H1 (cell line): Measurements from ENCODE around the gene PIM2. TPM values are rescaled to one million over a fixed set of nuclear protein-coding genes. Genes with fewer than 3 reads are reported as not detected.

Source experiments
- CTCF ChIA-PET: fragments of 300-600 bp; sonication (Branson Sonifier 250); formaldehyde crosslinking; loops from one replicate; lab custom pipeline; 2021; ENCODE audit not compliant: partially characterized antibody; lab: Charles Lee
- POLR2A ChIA-PET: fragments of 300-600 bp; sonication (Branson Sonifier 250); formaldehyde crosslinking; loops from one replicate; lab custom pipeline; 2021; ENCODE audit warnings: inconsistent platforms; ENCODE audit not compliant: partially characterized antibody; lab: Charles Lee
- DNase-seq, 2 experiments: peaks; one replicate each; pipeline versions ENCODE4 v3.0.0 to v3.0.0-alpha.2; 2010 to 2022; ENCODE audit warnings: low spot score in 2 of 2, low read depth in 1 of 2, mixed read lengths in 1 of 2
- FAIRE-seq: peaks from 2 replicates; lab custom pipeline; 2011; peaks lifted over from hg19 to GRCh38; lab: Jason Lieb, UNC
- H2AFZ ChIP-seq: 2 replicates; pipeline ENCODE4 v1.8.1; 2012; ENCODE audit warnings: low read length, inconsistent platforms
- H2AK5ac ChIP-seq: 2 replicates; pipeline ENCODE4 v1.6.1; 2013; ENCODE audit warnings: low read depth, low read length
- H2BK120ac ChIP-seq: replicated peaks from 2 replicates; pipeline ENCODE3; 2013; ENCODE audit warnings: low read depth, low read length, inconsistent platforms
- H2BK12ac ChIP-seq: 2 replicates; pipeline ENCODE4 v1.6.1; 2013; ENCODE audit warnings: low read depth, low read length
- H2BK15ac ChIP-seq: 2 replicates; pipeline ENCODE4 v1.6.1; 2013; ENCODE audit warnings: low read length
- H2BK20ac ChIP-seq: 2 replicates; pipeline ENCODE4 v1.6.1; 2013; ENCODE audit warnings: low read length
- H2BK5ac ChIP-seq: 2 replicates; pipeline ENCODE4 v1.6.1; 2013; ENCODE audit warnings: low read depth, low read length
- H3K14ac ChIP-seq: 2 replicates; pipeline ENCODE4 v1.6.1; 2013; ENCODE audit warnings: inconsistent platforms; ENCODE audit not compliant: insufficient read length
- H3K18ac ChIP-seq: 2 replicates; pipeline ENCODE4 v1.6.1; 2013; ENCODE audit warnings: low read length; ENCODE audit errors: extremely low read depth
- H3K23ac ChIP-seq: 2 replicates; pipeline ENCODE4 v1.6.1; 2013; ENCODE audit warnings: inconsistent platforms; ENCODE audit not compliant: insufficient read length
- H3K23me2 ChIP-seq: 2 replicates; pipeline ENCODE4 v1.6.1; 2013; ENCODE audit warnings: low read depth, low read length
- H3K27ac ChIP-seq: 2 replicates; pipeline ENCODE4 v1.6.1; 2011; ENCODE audit warnings: low read depth, low read length, inconsistent platforms
- H3K27me3 ChIP-seq, 4 experiments: replicated peaks in 1 of 4; 1 replicate in 1 of 4; 2 replicates in 3 of 4; pipeline versions ENCODE4 v1.6.1 to v1.8.1; 2011 to 2013; ENCODE audit warnings: low read length in 3 of 4, mild to moderate bottlenecking in 3 of 4, inconsistent platforms in 2 of 4, mixed read lengths in 2 of 4, moderate library complexity in 1 of 4; ENCODE audit not compliant: control insufficient read depth in 3 of 4, insufficient read depth in 3 of 4; ENCODE audit errors: extremely low read depth in 1 of 4
- H3K36me3 ChIP-seq, 4 experiments: 2 replicates each; pipeline versions ENCODE4 v1.6.1 to v1.8.1; 2011 to 2013; ENCODE audit warnings: mild to moderate bottlenecking in 4 of 4, low read length in 3 of 4, moderate library complexity in 2 of 4, control low read depth in 1 of 4, inconsistent platforms in 1 of 4; ENCODE audit not compliant: insufficient read depth in 4 of 4, control insufficient read depth in 2 of 4
- H3K4ac ChIP-seq: replicated peaks from 2 replicates; pipeline ENCODE3; 2013; ENCODE audit warnings: low read length, low read depth, mixed read lengths, inconsistent platforms; ENCODE audit not compliant: insufficient read length
- H3K4me1 ChIP-seq, 4 experiments: replicated peaks in 1 of 4; 1 replicate in 1 of 4; 2 replicates in 3 of 4; pipeline versions ENCODE4 v1.6.1 to v1.8.1; 2011 to 2013; ENCODE audit warnings: low read length in 3 of 4, inconsistent platforms in 2 of 4, mixed read lengths in 1 of 4; ENCODE audit not compliant: insufficient read depth in 4 of 4, control insufficient read depth in 3 of 4
- H3K4me2 ChIP-seq, 2 experiments: 2 replicates each; pipeline versions ENCODE4 v1.6.1 to v1.8.1; 2011 to 2013; ENCODE audit warnings: low read depth in 2 of 2, low read length in 2 of 2, control low read depth in 1 of 2, inconsistent platforms in 1 of 2, mild to moderate bottlenecking in 1 of 2; ENCODE audit not compliant: insufficient read depth in 1 of 2
- H3K4me3 ChIP-seq, 4 experiments: fragments of 200-600, 300-600 bp in 1 of 4; sonication (generic), shearing (Covaris generic), sonication (Bioruptor Twin) in 1 of 4; 2 replicates each; pipeline versions ENCODE4 v1.5.1 to v1.8.1; 2011 to 2016; ENCODE audit warnings: low read length in 4 of 4, low read depth in 3 of 4, control low read depth in 2 of 4, inconsistent platforms in 2 of 4, mild to moderate bottlenecking in 2 of 4, mixed read lengths in 1 of 4, moderate library complexity in 1 of 4; ENCODE audit not compliant: insufficient read depth in 2 of 4; ENCODE audit errors: extremely low read depth in 1 of 4
- H3K56ac ChIP-seq: replicated peaks from 2 replicates; pipeline ENCODE3; 2013; ENCODE audit warnings: low read depth, mild to moderate bottlenecking, mixed read lengths, low read length, inconsistent platforms; ENCODE audit not compliant: insufficient read length
- H3K79me1 ChIP-seq: 2 replicates; pipeline ENCODE4 v1.6.1; 2013; ENCODE audit warnings: low read depth, low read length, control low read depth
- H3K79me2 ChIP-seq, 2 experiments: 2 replicates each; pipeline versions ENCODE4 v1.6.1 to v1.8.1; 2012 to 2013; ENCODE audit warnings: low read length in 2 of 2, mild to moderate bottlenecking in 2 of 2, inconsistent platforms in 1 of 2; ENCODE audit not compliant: insufficient read depth in 2 of 2, control insufficient read depth in 1 of 2
- H3K9ac ChIP-seq, 4 experiments: replicated peaks in 1 of 4; 1 replicate in 1 of 4; 2 replicates in 3 of 4; pipeline versions ENCODE4 v1.6.1 to v1.8.1; 2011 to 2013; ENCODE audit warnings: low read depth in 3 of 4, low read length in 3 of 4, control low read depth in 2 of 4, mild to moderate bottlenecking in 2 of 4, moderate library complexity in 2 of 4, inconsistent platforms in 1 of 4; ENCODE audit errors: extremely low read depth in 1 of 4
- H3K9me3 ChIP-seq, 2 experiments: 2 replicates each; pipeline versions ENCODE4 v1.6.1 to v1.8.1; 2012 to 2013; ENCODE audit warnings: mild to moderate bottlenecking in 2 of 2, moderate library complexity in 2 of 2, control low read depth in 1 of 2, inconsistent platforms in 1 of 2, low read depth in 1 of 2, low read length in 1 of 2, mixed read lengths in 1 of 2; ENCODE audit not compliant: insufficient read depth in 2 of 2
- H4K20me1 ChIP-seq, 2 experiments: replicated peaks in 1 of 2; 2 replicates each; pipeline versions ENCODE3 to v1.8.1; 2011 to 2013; ENCODE audit warnings: inconsistent platforms in 2 of 2, low read length in 2 of 2, mild to moderate bottlenecking in 1 of 2; ENCODE audit not compliant: insufficient read depth in 2 of 2, control insufficient read depth in 1 of 2
- H4K5ac ChIP-seq: 2 replicates; pipeline ENCODE4 v1.6.1; 2013; ENCODE audit warnings: low read length, low read depth, mixed read lengths, inconsistent platforms; ENCODE audit not compliant: insufficient read length
- H4K8ac ChIP-seq: 2 replicates; pipeline ENCODE4 v1.8.0; 2013; ENCODE audit warnings: mild to moderate bottlenecking, moderate library complexity, low read length, inconsistent platforms; ENCODE audit not compliant: insufficient read depth; ENCODE audit errors: extremely low read depth
- H4K91ac ChIP-seq: replicated peaks from 2 replicates; pipeline ENCODE3; 2013; ENCODE audit warnings: low read length, mixed read lengths, inconsistent platforms; ENCODE audit not compliant: insufficient read length
- CHD2 ChIP-seq: IDR thresholded peaks from 2 replicates; pipeline ENCODE4 v1.6.1; 2012; ENCODE audit warnings: low read length, improper control_type of control experiment
- FOSL1 ChIP-seq: IDR thresholded peaks from 2 replicates; pipeline ENCODE4 v1.6.1; 2011; ENCODE audit warnings: mild to moderate bottlenecking, low read depth, low read length, moderate library complexity; ENCODE audit not compliant: insufficient read depth
- KDM1A ChIP-seq: fragments of 200-600, 300-600 bp; sonication (generic); IDR thresholded peaks from 2 replicates; pipeline ENCODE4 v1.7.1; 2016; ENCODE audit warnings: mild to moderate bottlenecking, low read length, borderline replicate concordance
- RAD21 ChIP-seq, 2 experiments: IDR thresholded peaks in 1 of 2; conservative IDR thresholded peaks in 1 of 2; 2 replicates each; pipeline ENCODE4 v1.6.1; 2011; ENCODE audit warnings: low read depth in 2 of 2, low read length in 2 of 2, improper control_type of control experiment in 1 of 2, inconsistent platforms in 1 of 2, mild to moderate bottlenecking in 1 of 2, moderate library complexity in 1 of 2
- TCF12 ChIP-seq: IDR thresholded peaks from 2 replicates; pipeline ENCODE4 v1.6.1; 2011; ENCODE audit warnings: low read depth, mild to moderate bottlenecking, low read length
- WGBS, 2 experiments: shearing (Covaris generic) in 1 of 2; methylation state at CpG; one replicate each; pipeline versions ENCODE4 v1.1.6 to v1.1.7; 2013 to 2015; ENCODE audit warnings: low lambda C conversion rate in 2 of 2, mixed read lengths in 2 of 2, inconsistent platforms in 1 of 2, low coverage in 1 of 2, missing lambda C conversion rate in 1 of 2; ENCODE audit not compliant: insufficient replicate concordance in 2 of 2, insufficient coverage in 1 of 2, insufficient read length in 1 of 2; ENCODE audit errors: extremely low coverage in 1 of 2, missing lambda C conversion rate in 1 of 2; 5-methylcytosine and 5-hydroxymethylcytosine counted together
- polyA plus RNA-seq, 7 experiments: library from polyadenylated mRNA; depleted of rRNA in 3 of 7; stranded (reverse) in 5 of 7; unstranded in 2 of 7; fragments of >200 nt in 5 of 7; fragments of 200-250 nt in 2 of 7; gene quantifications; 1 replicate in 5 of 7; 2 replicates in 1 of 7; 4 replicates in 1 of 7; pipeline versions ENCODE4 v1.2.1 to v1.2.3, GENCODE V29; 2011 to 2013; ENCODE audit warnings: missing spikeins in 2 of 7, mixed read lengths in 2 of 7
- total RNA-seq: library from RNA; stranded (reverse); fragmentation: NEBNext Ultra II Directional; extraction: Animal tissue kit (Norgen Biotek cat#: 25700); gene quantifications from 2 replicates; pipeline ENCODE4 v1.2.1, GENCODE V29; 2021
- TF ChIP-seq, protein P1 (sequence below): IDR thresholded peaks from 2 replicates; pipeline ENCODE4 v1.6.1; 2012; ENCODE audit warnings: low read length, inconsistent platforms

PIM2 gene
- total and polyA plus RNA-seq, 2 of the 8 experiments (the other 6 are each of a cell fraction or from before 2014, with no cell fraction given): 180 to 203 TPM

- Histone ChIP-seq H2AK5ac (no peak overlapping the region), H4K5ac (no peak overlapping the region), H3K18ac (no peak overlapping the region), H2AFZ (no peak overlapping the region), H3K4ac (no peak overlapping the region), H3K79me2 (peaks cover 0 to 2% of the 10 kb centered on the region in 2 experiments; a peak in 1 of 4 replicates), H3K23me2 (no peaks in the 10 kb centered on the region), H3K4me2 (no peak overlapping the region), H2BK15ac (no peak overlapping the region), H3K9ac (no peak overlapping the region), H2BK5ac (no peak overlapping the region), H3K27ac (no peak overlapping the region), H3K23ac (no peak overlapping the region), H4K8ac (no peak overlapping the region), H3K56ac (no peak overlapping the region), H3K9me3 (no peaks in the 10 kb centered on the region), H2BK120ac (no peak overlapping the region), H2BK12ac (no peak overlapping the region), H4K91ac (no peak overlapping the region), H3K4me3 (no peak overlapping the region), H3K4me1 (peaks cover 0 to 3% (median 0%) of the 10 kb centered on the region in 4 experiments; a peak in 1 of 7 replicates), H3K36me3 (peaks cover 6 to 33% (median 16%) of the 10 kb centered on the region in 4 experiments; a peak in 6 of 8 replicates), H4K20me1 (peaks cover 0 to 1% of the 10 kb centered on the region in 2 experiments), H3K79me1 (no peaks in the 10 kb centered on the region), H3K14ac (no peak overlapping the region), H2BK20ac (no peak overlapping the region), H3K27me3 (no peaks in the 10 kb centered on the region)
- CTCF ChIA-PET: interaction anchor here (0.6 to 1.0 kb wide), 3 partner anchors 12 to 123 kb away, joined by 3 to 4 read pairs (median 3); no protein-coding TSS in a partner anchor
- FAIRE-seq (no peak), DNase-seq (no peak)
- TF ChIP-seq CHD2: no peak
- TF ChIP-seq FOSL1: no peak
- no peak for TF ChIP-seq TCF12
- TF ChIP-seq RAD21 (IDR thresholded peaks at IDR 0.05 in 1 of 2, conservative IDR thresholded peaks at IDR 0.05 in 1 of 2; ENCODE audit: low read depth in 2 of 2, low read length in 2 of 2): no peak
- TF ChIP-seq KDM1A: no peak
- TF ChIP-seq, protein P1, sequence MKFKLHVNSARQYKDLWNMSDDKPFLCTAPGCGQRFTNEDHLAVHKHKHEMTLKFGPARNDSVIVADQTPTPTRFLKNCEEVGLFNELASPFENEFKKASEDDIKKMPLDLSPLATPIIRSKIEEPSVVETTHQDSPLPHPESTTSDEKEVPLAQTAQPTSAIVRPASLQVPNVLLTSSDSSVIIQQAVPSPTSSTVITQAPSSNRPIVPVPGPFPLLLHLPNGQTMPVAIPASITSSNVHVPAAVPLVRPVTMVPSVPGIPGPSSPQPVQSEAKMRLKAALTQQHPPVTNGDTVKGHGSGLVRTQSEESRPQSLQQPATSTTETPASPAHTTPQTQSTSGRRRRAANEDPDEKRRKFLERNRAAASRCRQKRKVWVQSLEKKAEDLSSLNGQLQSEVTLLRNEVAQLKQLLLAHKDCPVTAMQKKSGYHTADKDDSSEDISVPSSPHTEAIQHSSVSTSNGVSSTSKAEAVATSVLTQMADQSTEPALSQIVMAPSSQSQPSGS: no peak
- 100% methylated on average over 2 of the region's 14 CpGs; no CpG with 5 or more reads in 1 of the 2 experiments for WGBS, 2 experiments
- POLR2A ChIA-PET: interaction anchor here (0.6 to 30.9 kb wide), 7 partner anchors 7 to 52 kb away, joined by 3 to 572 read pairs (median 4); partner anchors contain the start of gene SLC35A2
These were observed 14.2 kb downstream of the PIM2 start for GRCh38 chrX:48904626-48905025.
